ENCODE data around the gene TGOLN2.

DNA sequence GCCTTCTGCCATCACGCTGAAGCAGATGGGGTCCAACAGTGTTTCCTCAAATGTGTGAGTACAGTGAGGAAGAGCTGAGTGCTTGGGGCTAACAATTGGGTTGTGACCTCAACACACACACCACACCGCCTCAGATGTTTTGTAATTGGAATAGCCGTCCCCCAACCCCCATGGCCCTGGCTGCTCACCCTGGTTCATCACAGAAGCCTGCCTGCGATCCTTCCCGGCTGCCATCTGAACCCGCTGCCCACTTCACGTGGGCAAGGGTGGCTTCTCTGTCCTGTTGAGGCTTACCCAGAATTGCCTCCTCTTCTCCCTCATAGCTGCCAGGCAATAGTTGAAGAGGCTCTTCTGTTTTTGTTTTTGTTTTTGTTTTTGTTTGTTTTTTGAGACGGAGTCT lies 44.1 kb downstream of the TGOLN2 start:
- TF ChIP-seq EZH2phosphoT487 (IDR thresholded peaks at IDR 0.05; ENCODE audit: low read depth, severe bottlenecking, unreplicated experiment) (no peak), EZH2 (IDR thresholded peaks at IDR 0.05; ENCODE audit: borderline replicate concordance) (no peak)

Data from hepatocyte (in vitro differentiated cells).